G401 (cell line): Measurements from ENCODE around the gene SP140L. TPM values are rescaled to one million over a fixed set of nuclear protein-coding genes. Genes with fewer than 3 reads are reported as not detected.
"Not testable (repeated sequence)": the region's sequence is repeated elsewhere in the genome, so short reads cannot be mapped to it uniquely, and the experiment has no call there.

ENCODE experiments used
- DNase-seq: peaks from one replicate; pipeline ENCODE4 v3.0.0-alpha.2; 2015; ENCODE audit warnings: low spot score
- in situ Hi-C: cut with HindIII; loops from 2 replicates; pipeline ENCODE4 v1.10.0; 2016; ENCODE audit warnings: low sequenced_read_pairs, mixed read lengths
- total RNA-seq: library from RNA; depleted of rRNA; stranded (reverse); fragments of >200 nt; shearing (Covaris generic); gene quantifications from 2 replicates; pipeline ENCODE4 v1.2.3, GENCODE V29; 2014; rRNA removed

SP140L gene
- total RNA-seq: 0.07 TPM in 1 of 2 replicates, not detected in the other

GRCh38 chr2:230326453-230327417, at the start of gene SP140L:
Gene SP140L, plus strand, starts transcription at chr2:230327193. Its CDS starts 77 bp downstream, at chr2:230327270.
- no peak for DNase-seq
- in situ Hi-C loops: no loop called here

DNA sequence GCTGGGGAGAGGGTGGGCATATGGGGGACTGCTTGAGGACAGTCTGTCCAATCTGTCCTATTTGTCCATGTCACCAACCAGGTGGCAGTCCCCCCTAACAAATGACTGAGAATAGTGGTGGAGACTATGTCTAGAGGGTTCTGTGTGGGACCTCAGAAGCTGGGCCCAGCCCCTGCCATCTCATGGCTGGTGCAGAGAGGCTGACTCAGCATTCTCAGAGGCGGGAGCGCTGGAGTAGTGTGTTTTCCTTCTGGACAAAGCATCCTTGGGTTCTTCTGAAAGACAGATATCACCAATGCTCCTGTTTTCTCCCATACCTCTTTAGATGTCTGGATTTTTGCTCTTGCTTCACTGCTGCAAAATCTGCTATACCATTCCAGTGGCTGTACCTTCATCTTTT, 44.1 kb upstream of the SP140L start:
- in situ Hi-C loops: no loop called here

DNA sequence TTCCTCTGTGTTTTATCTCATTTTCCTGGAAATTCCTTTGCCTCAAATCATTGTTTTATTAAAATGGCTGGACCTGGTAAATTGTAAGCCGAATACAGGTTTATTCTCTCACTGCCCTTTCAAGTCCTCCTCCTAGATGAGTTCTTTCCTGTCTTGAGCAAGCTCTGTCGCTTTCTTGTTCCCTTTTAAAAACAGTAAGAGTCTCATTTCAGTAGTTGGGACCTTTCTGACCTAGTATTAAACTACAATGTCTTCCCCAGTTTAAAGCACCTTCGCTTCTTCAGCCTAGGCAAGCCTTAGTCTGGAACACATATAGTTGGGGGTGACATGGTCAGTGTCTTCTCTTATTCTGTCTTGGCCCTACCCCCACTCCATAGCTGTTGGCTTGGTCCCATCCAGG, 40.9 kb upstream of the SP140L start:
- no peak for DNase-seq
- in situ Hi-C loops: no loop called here

More for the DNA sequence above, 44.1 kb upstream of the SP140L start:
- no peak for DNase-seq

GRCh38 chr2:230289311-230289710, 37.7 kb upstream of the SP140L start:
- DNase-seq, in situ Hi-C loops: not testable (repeated sequence)

GRCh38 chr2:230295192-230295591, 31.8 kb upstream of the SP140L start:
- in situ Hi-C loops: no loop called here
- no peak for DNase-seq

- in situ Hi-C loops: no loop called here
- no peak for DNase-seq
These were observed 30.1 kb upstream of the SP140L start for GRCh38 chr2:230296917-230297316.

DNA sequence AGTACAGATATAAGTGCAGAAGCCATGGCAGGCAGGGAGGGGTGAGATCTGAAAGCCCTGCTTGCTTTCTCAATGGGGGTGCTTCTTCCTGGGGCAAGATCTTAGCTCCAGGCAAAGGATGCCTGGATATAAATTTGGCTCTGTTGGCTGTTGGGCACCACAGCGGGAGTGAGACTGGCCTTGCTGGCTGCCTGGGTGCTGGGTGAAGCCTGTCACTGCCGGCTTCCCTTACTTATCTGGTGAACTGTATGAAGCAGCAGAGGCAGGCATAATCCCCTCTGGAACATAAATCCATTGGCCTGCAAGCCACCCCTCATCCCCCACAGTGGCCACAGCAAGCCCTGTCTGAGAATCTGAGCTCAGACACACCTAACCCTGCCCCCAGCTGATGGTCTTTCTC, 27.4 kb upstream of the SP140L start:
- DNase-seq: no peak
- in situ Hi-C loops: no loop called here

DNA sequence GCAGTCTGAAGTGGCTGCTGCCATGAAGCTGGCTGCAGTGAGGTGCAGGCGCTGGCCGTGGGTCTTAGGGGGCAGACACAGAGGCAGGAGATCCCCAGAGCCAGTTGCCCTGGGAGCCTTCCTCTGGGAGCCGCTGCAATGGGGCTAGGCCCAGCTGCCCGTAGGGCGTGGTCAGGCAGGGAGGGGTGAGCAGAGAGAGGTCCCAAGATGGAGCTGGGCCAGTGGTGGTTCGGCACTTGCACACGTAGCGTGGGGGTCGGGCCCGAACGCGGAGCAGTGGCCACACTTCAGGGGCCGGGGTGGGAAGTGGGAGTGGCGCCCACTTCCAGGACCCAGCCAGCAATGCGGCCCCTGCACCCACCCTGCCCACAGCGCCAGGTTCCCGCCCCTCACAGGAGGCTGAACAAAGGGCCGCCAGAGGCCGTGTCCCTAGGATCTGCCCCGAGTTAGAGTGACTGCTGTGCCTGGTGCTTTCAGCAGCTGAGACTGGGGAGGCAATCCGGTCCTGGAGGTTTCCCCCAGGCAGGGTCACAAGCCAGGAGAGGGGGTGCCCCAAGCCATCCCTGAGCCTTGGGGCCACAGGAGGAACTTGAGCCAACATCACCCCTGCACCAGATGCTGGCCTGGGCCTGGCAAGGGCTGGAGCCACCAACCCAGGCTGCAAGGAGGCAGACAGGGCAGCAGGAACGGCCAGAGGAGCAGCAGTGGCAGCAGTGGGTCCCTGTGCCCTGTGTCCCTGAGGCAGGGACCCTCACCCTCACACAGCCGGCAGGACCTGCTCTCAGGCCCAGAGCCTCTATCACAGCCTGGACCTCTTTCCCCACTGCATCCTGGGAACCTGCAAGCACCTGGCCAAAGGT, 21.3 kb upstream of the SP140L start:
- in situ Hi-C loops: no loop called here
- no peak for DNase-seq

- in situ Hi-C loops: no loop called here
- no peak for DNase-seq
These were observed 20.5 kb upstream of the SP140L start for GRCh38 chr2:230306474-230306873.

- no peak for DNase-seq
- in situ Hi-C loops: no loop called here
These were observed 19.5 kb upstream of the SP140L start for GRCh38 chr2:230307485-230307884.

DNA sequence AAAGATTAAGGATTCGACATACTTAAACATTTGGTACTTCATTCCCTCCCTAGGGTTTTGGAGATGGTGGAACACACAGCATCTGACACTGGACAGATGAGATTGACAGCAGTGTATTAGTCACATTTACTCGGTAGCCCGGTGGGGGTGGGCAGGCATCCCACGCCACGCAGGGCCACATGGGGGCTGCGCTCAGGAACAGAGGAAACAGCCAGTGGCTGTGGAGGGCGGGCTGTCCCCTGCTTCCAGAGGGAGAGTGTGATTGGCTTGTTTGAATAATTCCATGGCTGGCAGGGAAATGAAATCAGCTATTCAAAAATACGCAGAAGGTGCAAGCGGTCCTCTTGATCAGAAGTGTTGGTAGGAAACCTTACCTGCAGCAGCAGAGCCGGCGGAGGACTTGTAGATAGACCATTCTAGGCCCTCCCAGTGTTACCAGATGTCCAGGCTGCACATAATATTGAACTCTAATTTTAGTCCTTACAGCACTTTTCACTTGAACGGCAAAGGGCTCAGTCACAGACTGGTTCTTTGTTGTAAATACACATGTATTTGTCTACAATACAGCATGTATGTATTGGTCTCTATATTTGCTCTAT, 18.5 kb upstream of the SP140L start:
- no peak for DNase-seq
- in situ Hi-C loops: no loop called here

GRCh38 chr2:230310792-230311191, 16.2 kb upstream of the SP140L start:
- in situ Hi-C loops, DNase-seq: not testable (repeated sequence)

DNA sequence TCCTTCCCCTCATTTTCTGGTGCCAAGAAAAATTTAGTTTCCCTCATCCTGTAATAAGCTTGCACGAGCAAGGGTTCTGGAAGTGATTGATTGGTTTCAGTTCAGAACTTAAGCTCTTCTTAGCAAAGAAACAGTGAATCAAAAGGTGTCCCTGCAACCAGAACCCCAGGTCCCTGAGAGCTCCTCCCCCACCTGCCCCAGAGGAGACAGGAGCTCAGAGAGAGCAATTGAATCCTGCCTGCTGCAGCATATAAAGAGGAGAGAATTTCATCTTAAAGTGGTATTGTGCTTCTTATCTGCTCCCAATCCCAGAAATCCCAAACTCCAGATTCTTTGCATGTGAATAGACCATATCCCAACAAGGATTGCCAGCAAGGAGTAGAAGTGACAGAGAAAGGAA, 15.4 kb upstream of the SP140L start:
- in situ Hi-C loops, DNase-seq: not testable (repeated sequence)

GRCh38 chr2:230312638-230313037, 14.4 kb upstream of the SP140L start:
- no peak for DNase-seq

DNA sequence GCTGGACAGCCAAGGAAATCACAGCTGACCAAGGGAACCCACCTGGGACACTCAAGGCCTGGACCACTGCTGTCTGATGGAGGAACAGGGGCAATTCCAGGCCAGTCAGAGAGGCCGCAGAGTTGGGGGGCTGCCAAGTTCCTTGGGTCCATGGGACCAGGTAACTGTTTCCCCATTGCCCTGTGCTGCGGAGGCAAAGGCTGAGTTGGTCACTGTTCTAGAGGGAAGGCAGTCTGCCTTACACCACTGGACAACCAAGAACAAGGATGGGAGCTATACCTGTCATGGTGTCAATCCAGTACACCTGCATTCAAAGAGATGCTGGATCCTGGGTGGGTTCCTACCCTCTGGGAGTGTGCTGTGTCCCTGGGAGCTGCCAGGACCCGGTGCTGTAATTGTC, 9.6 kb upstream of the SP140L start:
- no peak for DNase-seq
- in situ Hi-C loops: no loop called here

More at GRCh38 chr2:230312638-230313037, 14.4 kb upstream of the SP140L start:
- in situ Hi-C loops: no loop called here

DNA sequence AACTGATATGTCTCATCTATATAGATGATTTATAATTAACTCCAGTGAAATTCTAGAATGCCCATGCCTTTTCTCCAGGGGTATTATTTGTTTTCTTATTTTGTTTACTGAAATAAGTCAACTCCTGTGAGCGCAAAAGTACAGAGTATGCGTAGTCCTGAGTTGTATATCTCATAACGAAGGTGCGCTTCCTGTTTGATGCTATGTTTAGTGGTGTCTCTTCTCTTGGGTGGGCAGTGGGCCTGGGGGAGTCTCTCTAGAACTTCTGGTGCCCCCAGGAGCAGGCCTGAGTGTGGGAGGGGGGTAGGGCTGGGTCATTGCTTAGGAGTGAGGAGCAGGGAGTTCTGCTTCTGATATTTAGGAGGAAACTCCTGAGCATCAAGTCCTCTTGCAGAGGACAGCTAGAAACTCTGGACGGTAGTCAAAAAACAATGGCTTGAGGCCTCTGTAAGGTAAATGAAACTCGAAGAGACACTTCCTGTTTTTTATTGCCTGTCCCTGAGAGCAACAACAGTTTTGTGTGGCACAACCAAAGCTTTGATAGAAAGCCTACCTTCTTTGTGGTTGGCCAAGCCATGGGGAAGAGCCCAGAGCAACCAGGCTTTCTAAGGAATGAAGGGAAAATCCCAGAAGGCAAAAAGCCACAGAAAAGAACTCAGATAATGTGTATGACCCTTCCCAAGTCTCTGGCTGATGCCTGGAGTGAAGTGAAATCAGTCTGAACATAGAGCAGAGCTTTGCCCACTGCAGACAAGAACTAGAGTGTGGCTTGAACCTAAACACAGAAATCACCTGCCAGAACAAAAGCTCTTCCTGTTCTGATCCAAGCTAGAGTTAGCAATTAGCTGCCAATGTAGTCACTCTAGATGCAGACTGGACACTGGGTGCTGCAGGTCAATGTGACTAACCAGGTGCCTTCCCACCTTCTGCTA, 8.5 kb upstream of the SP140L start:
- in situ Hi-C loops: no loop called here
- DNase-seq: no peak

GRCh38 chr2:230319211-230319862, 7.7 kb upstream of the SP140L start:
- in situ Hi-C loops: no loop called here
- DNase-seq: no peak

GRCh38 chr2:230321031-230321430, 6.0 kb upstream of the SP140L start:
- in situ Hi-C loops: no loop called here
- DNase-seq: no peak
